GM12891 (cell line): ENCODE data around the gene TACC2.
"Not testable (repeated sequence)": the region's sequence is repeated elsewhere in the genome, so short reads cannot be mapped to it uniquely, and the experiment has no call there.

ENCODE experiments used
- DNase-seq: peaks from one replicate; pipeline ENCODE4 v3.0.0; 2011; ENCODE audit warnings: low spot score; ENCODE audit not compliant: insufficient read length
- FAIRE-seq: peaks from 2 replicates; lab custom pipeline; 2011; peaks lifted over from hg19 to GRCh38; lab: Jason Lieb, UNC
- PAX5 ChIP-seq: IDR thresholded peaks from 2 replicates; pipeline ENCODE4 v1.6.1; 2011; ENCODE audit warnings: low read length, moderate library complexity, mild to moderate bottlenecking; ENCODE audit not compliant: insufficient read depth, severe bottlenecking
- POLR2A ChIP-seq: IDR thresholded peaks from 2 replicates; pipeline ENCODE4 v1.6.1; 2011; ENCODE audit warnings: low read depth, low read length, control low read depth
- POLR2AphosphoS5 ChIP-seq: IDR thresholded peaks from 2 replicates; pipeline ENCODE4 v1.6.1; 2011; ENCODE audit warnings: low read depth, low read length, control low read depth
- POU2F2 ChIP-seq: IDR thresholded peaks from 2 replicates; pipeline ENCODE4 v1.6.1; 2011; ENCODE audit warnings: low read depth, mild to moderate bottlenecking, control low read depth, low read length, moderate library complexity
- SPI1 ChIP-seq: IDR thresholded peaks from 2 replicates; pipeline ENCODE4 v1.6.1; 2011; ENCODE audit warnings: low read depth, low read length, control low read depth
- TAF1 ChIP-seq: IDR thresholded peaks from 2 replicates; pipeline ENCODE4 v1.6.1; 2011; ENCODE audit warnings: low read depth, low read length, control low read depth

Gene TACC2

DNA sequence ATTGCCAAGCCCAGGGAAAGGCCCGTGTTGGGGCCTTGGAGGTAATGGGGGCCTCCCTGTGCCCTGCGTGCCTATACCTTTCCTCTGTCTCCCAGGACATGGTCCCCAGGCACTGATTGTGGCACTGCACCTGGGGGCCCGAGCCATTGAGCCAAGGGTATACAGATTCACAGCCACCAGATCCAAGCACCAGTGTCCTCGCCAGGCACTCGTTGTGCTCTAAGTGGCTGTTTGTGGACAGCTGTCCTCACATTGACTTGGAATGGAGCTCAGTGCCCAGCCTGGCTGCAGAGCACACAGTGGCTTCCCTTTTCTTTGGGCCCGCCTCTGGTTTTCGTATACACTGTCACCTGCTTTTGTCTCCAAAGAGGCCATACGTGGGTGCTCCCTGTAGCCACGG, 210.1 kb downstream of the TACC2 start:
- DNase-seq (no peak), FAIRE-seq (no peak)
- TF ChIP-seq POLR2AphosphoS5 (no peak), POU2F2 (no peak), POLR2A (no peak), PAX5 (no peak), TAF1 (no peak), SPI1 (no peak)

DNA sequence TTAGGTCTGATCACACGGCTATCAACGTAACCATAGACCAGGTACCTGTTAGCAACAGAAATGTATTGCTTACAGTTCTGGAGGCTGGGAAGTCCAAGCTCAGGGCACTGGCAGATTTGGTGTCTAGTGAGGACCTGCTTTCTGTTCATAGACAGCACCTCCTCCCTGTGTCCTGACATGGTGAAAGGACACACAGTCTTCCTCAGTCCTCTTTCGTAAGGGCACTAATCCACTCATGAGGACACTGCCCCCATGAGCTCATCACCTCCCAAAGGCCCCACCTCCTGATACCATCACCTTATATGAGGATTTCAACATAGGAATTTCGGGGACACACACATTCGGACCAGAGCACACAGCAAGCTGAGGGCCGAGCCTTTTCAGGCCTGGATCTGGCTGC, 210.7 kb downstream of the TACC2 start:
- DNase-seq (no peak), FAIRE-seq (no peak)
- no peak for TF ChIP-seq SPI1
- no peak for TF ChIP-seq POLR2A
- no peak for TF ChIP-seq POLR2AphosphoS5
- no peak for TF ChIP-seq POU2F2
- no peak for TF ChIP-seq TAF1
- TF ChIP-seq PAX5 = no peak

DNA sequence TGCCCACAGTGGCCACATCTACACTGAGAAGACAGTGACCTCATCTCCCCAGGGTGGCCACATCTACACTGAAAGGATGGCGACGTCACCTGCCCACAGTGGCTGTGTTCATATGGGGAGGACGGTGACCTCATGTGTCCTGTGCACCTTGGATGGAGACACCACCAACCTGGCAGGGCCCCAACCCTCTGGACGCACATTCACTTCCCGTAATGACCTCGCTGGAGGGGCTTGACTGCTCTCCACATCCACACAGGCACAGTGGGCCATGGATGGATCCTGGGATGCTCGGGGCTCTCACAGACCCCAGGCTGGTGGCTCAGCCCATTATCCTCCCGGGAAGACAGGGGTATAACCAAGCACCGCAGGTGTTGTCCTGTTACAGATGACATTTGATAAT, 212.4 kb downstream of the TACC2 start:
- DNase-seq = no peak
- TF ChIP-seq PAX5 (no peak), POLR2A (no peak), POLR2AphosphoS5 (no peak), SPI1 (no peak), POU2F2 (no peak), TAF1 (no peak)
- no peak for FAIRE-seq

GRCh38 chr10:122203180-122203579, 214.2 kb downstream of the TACC2 start:
- not testable (repeated sequence) for DNase-seq, FAIRE-seq

- no peak for FAIRE-seq
- TF ChIP-seq TAF1 (no peak), SPI1 (no peak), POU2F2 (no peak), PAX5 (no peak), POLR2AphosphoS5 (no peak), POLR2A (no peak)
- no peak for DNase-seq
Observed at GRCh38 chr10:122204691-122205489, 215.9 kb downstream of the TACC2 start.

DNA sequence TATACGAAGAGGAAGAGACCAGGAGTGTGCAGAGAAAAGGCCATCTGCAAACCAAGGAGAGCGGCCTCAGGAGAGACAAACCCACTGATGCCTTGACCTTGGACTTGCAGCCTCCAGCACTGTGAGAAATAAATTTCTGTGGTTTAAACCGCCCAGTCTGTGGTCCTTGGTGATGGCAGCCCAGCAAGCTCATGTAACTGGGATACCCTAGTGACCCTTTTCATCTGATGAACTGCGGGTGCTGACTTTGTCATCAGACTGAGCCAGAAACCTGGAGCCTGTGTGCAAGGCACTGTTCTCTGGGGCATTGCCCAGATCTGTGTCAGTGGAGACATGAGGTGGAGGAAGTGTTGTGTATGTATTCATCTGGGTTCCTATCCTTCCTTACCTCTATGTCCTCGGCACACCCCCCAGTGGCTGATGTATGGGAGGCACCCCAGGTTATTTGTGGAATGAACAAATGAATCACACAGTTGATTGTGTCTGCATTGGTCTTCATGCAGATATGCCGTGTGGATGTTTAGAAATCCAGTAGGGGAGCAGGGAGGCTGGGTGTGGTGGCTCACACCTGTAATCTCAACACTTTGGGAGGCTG, 217.6 kb downstream of the TACC2 start:
- DNase-seq = no peak
- TF ChIP-seq POLR2A = no peak
- TF ChIP-seq TAF1 = no peak
- TF ChIP-seq PAX5 = no peak
- TF ChIP-seq SPI1 = no peak
- no peak for TF ChIP-seq POLR2AphosphoS5
- no peak for TF ChIP-seq POU2F2
- FAIRE-seq = no peak

- FAIRE-seq (no peak), DNase-seq (no peak)
- TF ChIP-seq POLR2A = no peak
- no peak for TF ChIP-seq TAF1
- TF ChIP-seq PAX5 = no peak
- TF ChIP-seq SPI1 = no peak
- TF ChIP-seq POU2F2 = no peak
- TF ChIP-seq POLR2AphosphoS5 = no peak
Observed at GRCh38 chr10:122207163-122207562, 218.2 kb downstream of the TACC2 start.

GRCh38 chr10:122207596-122207995, 218.6 kb downstream of the TACC2 start:
- no peak for FAIRE-seq
- DNase-seq = no peak
- TF ChIP-seq TAF1 = no peak
- TF ChIP-seq POLR2AphosphoS5 = no peak
- TF ChIP-seq PAX5 = no peak
- no peak for TF ChIP-seq POLR2A
- TF ChIP-seq SPI1 = no peak
- TF ChIP-seq POU2F2 = no peak

DNA sequence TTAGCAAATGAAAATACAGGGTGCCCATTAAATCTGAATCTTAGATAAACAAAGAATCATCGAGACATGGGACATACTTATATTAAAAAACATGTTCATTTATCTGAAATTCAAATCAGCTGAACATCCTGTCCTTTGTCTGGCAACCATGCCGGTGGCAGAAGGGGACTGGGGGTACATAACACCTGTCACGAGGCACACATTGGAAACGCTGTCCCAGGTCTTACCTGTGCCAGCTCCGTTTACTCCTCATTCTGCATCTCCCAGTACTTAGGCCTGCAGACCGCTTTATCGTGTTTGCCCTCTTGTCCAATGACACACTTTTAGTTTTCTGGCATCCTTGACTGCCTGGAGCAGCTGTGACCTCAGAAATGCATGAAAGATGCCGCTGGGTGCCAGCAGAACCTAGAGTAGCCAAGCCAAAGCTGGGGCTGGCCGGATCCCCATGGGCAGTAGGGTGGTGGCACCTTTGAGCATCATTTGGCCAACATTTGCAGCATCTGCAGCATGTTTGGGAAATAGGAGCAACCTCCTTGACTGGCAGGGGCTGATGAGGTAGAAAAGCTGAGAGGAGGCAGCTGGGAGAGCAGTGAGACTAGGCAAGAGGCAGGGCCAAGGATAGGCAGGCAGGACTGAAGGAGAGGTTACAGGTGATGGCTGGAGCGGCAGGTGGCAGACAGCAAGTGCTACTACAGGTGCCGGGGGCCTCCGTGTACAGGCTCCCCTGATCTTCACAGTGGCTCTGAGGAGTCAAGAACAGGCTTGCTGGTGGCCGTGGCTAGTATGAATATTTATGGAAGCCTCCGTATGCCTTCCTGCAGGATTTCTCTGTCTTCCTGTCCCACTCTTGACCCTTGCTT, 219.8 kb downstream of the TACC2 start:
- FAIRE-seq (no peak), DNase-seq (no peak)
- TF ChIP-seq TAF1 (no peak), PAX5 (no peak), SPI1 (no peak), POU2F2 (no peak), POLR2A (no peak), POLR2AphosphoS5 (no peak)
